CD14-positive monocyte (primary cell): ENCODE results near the gene ARID2. TPM values are rescaled to one million over a fixed set of nuclear protein-coding genes. Genes with fewer than 3 reads are reported as not detected.

Experiments
- DNase-seq, 3 donors: peaks; one replicate each; pipeline ENCODE4 v3.0.0-alpha.2; 2011 to 2022
- H2AFZ ChIP-seq: 2 replicates; pipeline ENCODE4 v1.6.0; 2012; ENCODE audit warnings: mild to moderate bottlenecking, low read depth, low read length, inconsistent platforms; ENCODE audit not compliant: insufficient read depth, poor library complexity, severe bottlenecking
- H3K27ac ChIP-seq, 2 donors: 1 replicate in 1 of 2; 2 replicates in 1 of 2; pipeline ENCODE4 v1.5.1; 2012 to 2013; ENCODE audit warnings: low read length in 2 of 2, control low read depth in 1 of 2, inconsistent platforms in 1 of 2, low read depth in 1 of 2, mild to moderate bottlenecking in 1 of 2
- H3K27me3 ChIP-seq, 2 donors: one replicate each; pipeline versions ENCODE4 v1.6.0 to v1.6.1; 2011 to 2013; ENCODE audit warnings: low read length in 2 of 2; ENCODE audit not compliant: control insufficient read depth in 2 of 2, insufficient read depth in 2 of 2
- H3K36me3 ChIP-seq, 2 donors: replicated peaks in 1 of 2; 1 replicate in 1 of 2; 2 replicates in 1 of 2; pipeline versions ENCODE4 v1.5.1 to v1.6.1; 2012 to 2013; ENCODE audit warnings: low read length in 2 of 2, control low read depth in 1 of 2, inconsistent platforms in 1 of 2, mild to moderate bottlenecking in 1 of 2; ENCODE audit not compliant: insufficient read depth in 2 of 2, control insufficient read depth in 1 of 2
- H3K4me1 ChIP-seq, 2 donors: 1 replicate in 1 of 2; 2 replicates in 1 of 2; pipeline versions ENCODE4 v1.5.1 to v1.6.1; 2012 to 2013; ENCODE audit warnings: low read length in 2 of 2, control low read depth in 1 of 2, inconsistent platforms in 1 of 2, mild to moderate bottlenecking in 1 of 2, moderate library complexity in 1 of 2; ENCODE audit not compliant: insufficient read depth in 2 of 2, control insufficient read depth in 1 of 2
- H3K4me2 ChIP-seq: replicated peaks from 2 replicates; pipeline ENCODE3; 2012; ENCODE audit warnings: low read length, moderate library complexity, mild to moderate bottlenecking; ENCODE audit not compliant: poor library complexity, severe bottlenecking; ENCODE audit errors: extremely low read depth
- H3K4me3 ChIP-seq, 3 experiments: fragments of 200-600 bp in 1 of 3; sonication (generic) in 1 of 3; replicated peaks in 1 of 3; 1 replicate in 2 of 3; 2 replicates in 1 of 3; pipeline ENCODE4 v1.5.1; 2011 to 2013; ENCODE audit warnings: low read length in 3 of 3, mild to moderate bottlenecking in 3 of 3, control low read depth in 2 of 3, low read depth in 2 of 3, inconsistent platforms in 1 of 3, moderate library complexity in 1 of 3
- H3K79me2 ChIP-seq: 2 replicates; pipeline ENCODE4 v1.6.0; 2012; ENCODE audit warnings: mild to moderate bottlenecking, control low read depth, inconsistent platforms, low read length, moderate library complexity; ENCODE audit not compliant: insufficient read depth
- H3K9ac ChIP-seq: 2 replicates; pipeline ENCODE4 v1.6.0; 2017; ENCODE audit warnings: low read length, mild to moderate bottlenecking; ENCODE audit not compliant: insufficient read depth, poor library complexity, severe bottlenecking
- H3K9me3 ChIP-seq, 2 donors: replicated peaks in 1 of 2; 1 replicate in 1 of 2; 2 replicates in 1 of 2; pipeline versions ENCODE4 v1.5.1 to v1.6.1; 2012 to 2013; ENCODE audit warnings: low read length in 2 of 2, control low read depth in 1 of 2; ENCODE audit not compliant: control insufficient read depth in 1 of 2, insufficient read depth in 1 of 2
- H4K20me1 ChIP-seq: 2 replicates; pipeline ENCODE4 v1.6.0; 2012; ENCODE audit warnings: mild to moderate bottlenecking, low read length, control low read depth, moderate library complexity; ENCODE audit not compliant: insufficient read depth
- H3K27ac Mint-ChIP-seq, 7 donors: one replicate each; pipeline ENCODE4 v1.8.0; 2020; ENCODE audit warnings: mild to moderate bottlenecking in 7 of 7, mixed read lengths in 7 of 7, moderate library complexity in 6 of 7, inconsistent platforms in 2 of 7
- H3K27me3 Mint-ChIP-seq, 3 donors: one replicate each; pipeline ENCODE4 v1.8.0; 2021 to 2022; ENCODE audit warnings: low read depth in 3 of 3, mild to moderate bottlenecking in 3 of 3, mixed read lengths in 3 of 3, moderate library complexity in 3 of 3, inconsistent platforms in 1 of 3
- H3K36me3 Mint-ChIP-seq, 2 donors: one replicate each; pipeline ENCODE4 v1.8.0; 2020; ENCODE audit warnings: mixed read lengths in 2 of 2, inconsistent platforms in 1 of 2, mild to moderate bottlenecking in 1 of 2
- H3K4me1 Mint-ChIP-seq: one replicate; pipeline ENCODE4 v1.8.0; 2020; ENCODE audit warnings: mild to moderate bottlenecking, mixed read lengths
- H3K4me3 Mint-ChIP-seq, 2 donors: one replicate each; pipeline ENCODE4 v1.8.0; 2020; ENCODE audit warnings: mild to moderate bottlenecking in 2 of 2, mixed read lengths in 2 of 2, moderate library complexity in 1 of 2
- H3K9me3 Mint-ChIP-seq, 7 donors: one replicate each; pipeline ENCODE4 v1.8.0; 2020 to 2022; ENCODE audit warnings: mixed read lengths in 7 of 7, mild to moderate bottlenecking in 6 of 7, moderate library complexity in 6 of 7, inconsistent platforms in 2 of 7
- WGBS: methylation state at CpG from one replicate; pipeline ENCODE4 v1.1.5; 2013; ENCODE audit warnings: missing lambda C conversion rate; ENCODE audit not compliant: insufficient coverage; 5-methylcytosine and 5-hydroxymethylcytosine counted together
- intact Hi-C, 2 donors: fragments of 100-400 bp; cut with micrococcal nuclease; formaldehyde crosslinking; loops; one replicate each; pipeline versions ENCODE4 v1.15.0 to v1.15.1; 2023
- polyA plus RNA-seq, 3 donors: library from polyadenylated mRNA; depleted of rRNA in 1 of 3; unstranded in 2 of 3; stranded (reverse) in 1 of 3; fragments of 300-500 nt in 2 of 3; fragments of >200 nt in 1 of 3; fragmentation: Illumina TruSeq in 2 of 3; gene quantifications; 1 replicate in 2 of 3; 2 replicates in 1 of 3; pipeline ENCODE4 v1.2.3, GENCODE V29; 2012 to 2021
- TF ChIP-seq, protein P1 (sequence below): fragments of 200-600 bp; IDR thresholded peaks from one replicate; pipeline ENCODE4 v1.8.0; 2022; ENCODE audit warnings: antibody characterized with exemption, mild to moderate bottlenecking

Gene ARID2
- polyA plus RNA-seq, 3 donors, result 3.0 to 8.0 (median 4.7) TPM

DNA sequence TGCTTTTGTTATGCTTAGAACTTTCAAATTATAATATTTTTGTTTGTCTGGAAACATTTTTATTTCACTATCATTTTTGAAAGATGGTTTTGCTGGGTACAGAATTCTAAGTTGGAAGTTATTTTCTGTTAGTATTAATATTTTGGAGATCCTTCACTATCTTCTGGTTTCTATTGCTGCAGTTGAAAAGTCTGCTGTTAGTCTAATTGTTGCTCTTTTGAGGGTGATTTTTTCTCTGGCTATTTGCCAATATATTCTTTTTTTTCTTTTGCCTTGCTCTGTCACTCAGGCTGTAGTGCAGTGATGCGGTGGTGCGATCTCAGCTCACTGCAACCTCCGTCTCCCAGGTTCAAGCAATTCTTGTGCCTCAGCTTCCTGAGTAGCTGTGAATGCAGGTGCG, 28.2 kb upstream of the ARID2 start:
- Histone ChIP-seq H3K4me3 (no peak overlapping the region), H3K27ac (no peak overlapping the region), H3K4me2 (no peak overlapping the region), H3K9me3 (peaks cover 9 to 16% of the 10 kb centered on the region in 2 donors), H3K27me3 (no peaks in the 10 kb centered on the region), H3K79me2 (no peaks in the 10 kb centered on the region), H3K36me3 (no peaks in the 10 kb centered on the region), H3K9ac (no peak overlapping the region), H2AFZ (no peak overlapping the region), H3K4me1 (peaks cover 0 to 2% of the 10 kb centered on the region in 2 donors), H4K20me1 (no peaks in the 10 kb centered on the region)
- Mint-ChIP-seq H3K4me1 (peaks cover 9% of the 10 kb centered on the region), H3K27me3 (no peaks in the 10 kb centered on the region), H3K9me3 (peaks cover 7 to 31% (median 16%) of the 10 kb centered on the region in 7 donors), H3K27ac (no peak overlapping the region), H3K36me3 (peaks cover 2 to 4% of the 10 kb centered on the region in 2 donors), H3K4me3 (no peak overlapping the region)
- WGBS, result 71% methylated on average over 3 of the region's 4 CpGs
- intact Hi-C loops, result no loop called here
- TF ChIP-seq, protein P1, sequence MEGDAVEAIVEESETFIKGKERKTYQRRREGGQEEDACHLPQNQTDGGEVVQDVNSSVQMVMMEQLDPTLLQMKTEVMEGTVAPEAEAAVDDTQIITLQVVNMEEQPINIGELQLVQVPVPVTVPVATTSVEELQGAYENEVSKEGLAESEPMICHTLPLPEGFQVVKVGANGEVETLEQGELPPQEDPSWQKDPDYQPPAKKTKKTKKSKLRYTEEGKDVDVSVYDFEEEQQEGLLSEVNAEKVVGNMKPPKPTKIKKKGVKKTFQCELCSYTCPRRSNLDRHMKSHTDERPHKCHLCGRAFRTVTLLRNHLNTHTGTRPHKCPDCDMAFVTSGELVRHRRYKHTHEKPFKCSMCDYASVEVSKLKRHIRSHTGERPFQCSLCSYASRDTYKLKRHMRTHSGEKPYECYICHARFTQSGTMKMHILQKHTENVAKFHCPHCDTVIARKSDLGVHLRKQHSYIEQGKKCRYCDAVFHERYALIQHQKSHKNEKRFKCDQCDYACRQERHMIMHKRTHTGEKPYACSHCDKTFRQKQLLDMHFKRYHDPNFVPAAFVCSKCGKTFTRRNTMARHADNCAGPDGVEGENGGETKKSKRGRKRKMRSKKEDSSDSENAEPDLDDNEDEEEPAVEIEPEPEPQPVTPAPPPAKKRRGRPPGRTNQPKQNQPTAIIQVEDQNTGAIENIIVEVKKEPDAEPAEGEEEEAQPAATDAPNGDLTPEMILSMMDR, result no peak
- DNase-seq, result no peak

DNA sequence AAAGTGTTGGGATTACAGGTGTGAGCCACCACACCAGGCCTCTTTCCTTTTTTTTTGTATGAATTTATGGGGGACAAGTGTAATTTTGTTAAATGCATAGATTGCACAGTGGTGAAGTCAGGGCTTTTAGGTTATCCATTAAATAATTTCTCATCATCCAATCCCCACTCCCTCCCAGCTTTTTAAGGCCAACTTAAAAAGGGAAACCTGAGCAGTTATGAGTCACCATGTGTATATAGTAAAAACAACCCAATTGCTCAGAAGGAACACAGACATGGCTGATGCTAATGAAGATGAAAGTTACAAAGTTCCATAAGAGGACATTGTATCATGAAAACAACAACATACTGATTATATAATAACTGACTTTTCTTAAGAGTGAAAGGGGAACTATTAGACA, 25.6 kb upstream of the ARID2 start:
- no peak overlapping the region for H3K4me3 Mint-ChIP-seq
- H3K36me3 ChIP-seq, result no peaks in the 10 kb centered on the region
- intact Hi-C loops, result no loop called here
- H3K27me3 ChIP-seq, result no peaks in the 10 kb centered on the region
- H3K4me1 ChIP-seq, result peaks cover 0 to 4% of the 10 kb centered on the region in 2 donors
- H3K36me3 Mint-ChIP-seq, result peaks cover 2 to 4% of the 10 kb centered on the region in 2 donors
- H3K4me1 Mint-ChIP-seq, result peaks cover 15% of the 10 kb centered on the region
- H2AFZ ChIP-seq, result no peak overlapping the region
- no peak overlapping the region for H3K27ac ChIP-seq
- peaks cover 4 to 9% of the 10 kb centered on the region in 2 donors for H3K9me3 ChIP-seq
- no peak overlapping the region for H3K4me2 ChIP-seq
- H4K20me1 ChIP-seq, result no peaks in the 10 kb centered on the region
- H3K27ac Mint-ChIP-seq, result no peak overlapping the region
- H3K79me2 ChIP-seq, result no peaks in the 10 kb centered on the region
- H3K27me3 Mint-ChIP-seq, result no peaks in the 10 kb centered on the region
- no peak overlapping the region for H3K4me3 ChIP-seq
- TF ChIP-seq, protein P1, result no peak
- DNase-seq, result no peak
- H3K9ac ChIP-seq, result no peak overlapping the region
- peaks cover 4 to 18% (median 8%) of the 10 kb centered on the region in 7 donors for H3K9me3 Mint-ChIP-seq
